ENCODE results near the gene XKR7.
"Not testable (repeated sequence)": the region's sequence is repeated elsewhere in the genome, so short reads cannot be mapped to it uniquely, and the experiment has no call there.

The XKR7 gene

DNA sequence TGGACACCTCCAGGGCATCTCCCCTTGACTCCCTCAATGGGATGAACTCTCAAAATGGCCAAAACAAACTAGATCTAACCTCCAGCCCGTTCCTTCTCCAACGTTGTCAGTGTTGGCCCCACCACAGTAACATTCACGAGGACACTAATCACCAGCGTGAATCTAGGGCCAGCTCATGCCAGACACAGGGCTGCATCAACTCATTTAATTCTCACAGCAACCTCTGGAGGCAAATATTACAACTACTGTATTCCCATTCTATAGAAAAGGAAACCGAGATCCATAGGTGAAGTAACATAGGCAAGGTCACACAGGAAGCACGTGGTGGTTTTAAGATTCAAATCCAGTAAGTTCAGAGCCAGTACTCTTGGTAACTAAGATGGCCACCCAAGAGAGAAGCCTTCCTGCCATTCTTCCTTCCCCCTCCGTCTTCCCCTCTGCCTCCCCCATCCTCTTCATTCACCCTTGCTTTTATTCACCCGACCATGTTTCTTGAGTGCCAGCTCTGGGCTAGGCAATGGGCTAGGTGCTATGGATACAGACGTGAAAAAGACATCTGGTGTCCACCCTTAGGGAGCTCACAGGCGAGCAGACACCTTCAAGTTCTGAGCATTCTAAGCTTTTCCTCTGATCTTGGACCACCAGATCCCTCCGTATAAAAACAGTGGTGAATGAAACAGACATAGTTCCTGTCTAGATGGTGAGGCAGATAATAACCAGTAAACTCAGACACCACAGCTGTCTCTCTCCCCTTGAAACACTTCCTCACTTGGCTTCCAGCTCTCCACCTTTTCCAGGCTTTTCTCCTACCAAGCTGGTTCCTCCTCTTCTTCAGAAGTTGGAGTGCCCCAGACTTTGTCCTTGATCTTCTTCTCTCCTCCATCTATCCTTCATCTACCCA, 51.9 kb downstream of the XKR7 start:
- H3K4me3 ChIP-seq (ENCODE audit: low read depth, low read length): peak overlapping the region; percentile 56
- H3K9me3 ChIP-seq (ENCODE audit: control insufficient read depth, insufficient read depth, low read length): no peaks in the 10 kb centered on the region
- H3K9ac ChIP-seq (ENCODE audit: low read depth, low read length): no peak overlapping the region
- no peaks in the 10 kb centered on the region for H3K36me3 ChIP-seq (ENCODE audit: control insufficient read depth, insufficient read depth, low read length)
- peaks cover 5% of the 10 kb centered on the region for H3K4me1 ChIP-seq (ENCODE audit: control insufficient read depth, insufficient read depth, low read length)
- H3K27me3 ChIP-seq (ENCODE audit: control insufficient read depth, insufficient read depth, low read length): peaks cover 6% of the 10 kb centered on the region

DNA sequence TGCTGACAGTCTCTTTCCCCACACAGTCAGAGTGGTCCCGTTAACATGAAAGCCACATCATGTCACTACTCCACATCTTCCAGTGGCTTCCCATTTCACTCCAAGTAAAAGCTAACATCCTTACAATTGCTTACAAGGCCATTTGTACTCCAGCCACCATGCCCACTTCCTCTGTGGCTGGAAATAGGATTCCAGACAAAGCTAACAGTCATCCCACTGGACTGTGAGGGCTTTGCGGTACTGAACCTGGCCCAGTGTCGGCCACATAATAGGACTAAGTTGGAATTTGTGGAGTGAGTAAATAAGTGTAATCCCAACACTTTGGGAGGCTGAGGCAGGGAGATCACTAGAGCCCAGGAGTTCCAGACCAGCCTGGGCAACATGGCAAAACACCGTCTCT, 53.1 kb downstream of the XKR7 start:
- Histone ChIP-seq H3K4me1 (ENCODE audit: control insufficient read depth, insufficient read depth, low read length) (peaks cover 5% of the 10 kb centered on the region), H3K9me3 (ENCODE audit: control insufficient read depth, insufficient read depth, low read length) (no peaks in the 10 kb centered on the region), H3K36me3 (ENCODE audit: control insufficient read depth, insufficient read depth, low read length) (no peaks in the 10 kb centered on the region), H3K27me3 (ENCODE audit: control insufficient read depth, insufficient read depth, low read length) (peaks cover 6% of the 10 kb centered on the region), H3K4me3 (ENCODE audit: low read depth, low read length) (no peak overlapping the region), H3K9ac (ENCODE audit: low read depth, low read length) (no peak overlapping the region)

DNA sequence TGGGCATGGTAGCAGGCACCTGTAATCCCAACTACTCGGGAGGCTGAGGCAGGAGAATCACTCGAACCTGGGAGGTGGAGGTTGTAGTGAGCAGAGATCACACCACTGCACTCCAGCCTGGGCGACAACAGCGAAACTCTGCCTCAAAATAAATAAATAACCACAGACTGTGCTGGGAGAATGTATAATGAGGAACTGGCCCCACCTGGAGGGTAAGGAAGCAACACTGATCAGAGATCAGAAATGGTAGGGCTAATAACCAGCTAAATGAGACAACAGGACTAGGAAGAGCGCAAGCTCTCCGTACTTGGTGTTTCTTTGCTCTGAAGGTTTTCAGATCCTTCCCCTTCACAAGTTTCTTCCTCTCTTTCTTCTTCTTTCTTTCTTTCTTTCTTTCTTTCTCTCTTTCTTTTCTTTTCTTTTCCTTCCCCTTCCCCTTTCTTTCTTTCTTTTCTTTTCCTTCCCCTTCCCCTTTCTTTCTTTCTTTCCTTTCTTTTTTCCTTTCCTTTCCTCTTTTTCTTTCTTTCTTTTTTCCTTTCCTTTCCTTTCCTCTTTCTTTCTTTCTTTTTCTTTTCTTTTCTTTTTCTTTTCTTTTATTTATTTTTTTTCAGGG, 56.8 kb downstream of the XKR7 start:
- Histone ChIP-seq H3K9me3 (ENCODE audit: control insufficient read depth, insufficient read depth, low read length) (no peaks in the 10 kb centered on the region), H3K36me3 (ENCODE audit: control insufficient read depth, insufficient read depth, low read length) (no peaks in the 10 kb centered on the region), H3K27me3 (ENCODE audit: control insufficient read depth, insufficient read depth, low read length) (peaks cover under 1% of the 10 kb centered on the region), H3K4me1 (ENCODE audit: control insufficient read depth, insufficient read depth, low read length) (peaks cover 2% of the 10 kb centered on the region), H3K9ac (ENCODE audit: low read depth, low read length) (no peak overlapping the region), H3K4me3 (ENCODE audit: low read depth, low read length) (no peak overlapping the region)

DNA sequence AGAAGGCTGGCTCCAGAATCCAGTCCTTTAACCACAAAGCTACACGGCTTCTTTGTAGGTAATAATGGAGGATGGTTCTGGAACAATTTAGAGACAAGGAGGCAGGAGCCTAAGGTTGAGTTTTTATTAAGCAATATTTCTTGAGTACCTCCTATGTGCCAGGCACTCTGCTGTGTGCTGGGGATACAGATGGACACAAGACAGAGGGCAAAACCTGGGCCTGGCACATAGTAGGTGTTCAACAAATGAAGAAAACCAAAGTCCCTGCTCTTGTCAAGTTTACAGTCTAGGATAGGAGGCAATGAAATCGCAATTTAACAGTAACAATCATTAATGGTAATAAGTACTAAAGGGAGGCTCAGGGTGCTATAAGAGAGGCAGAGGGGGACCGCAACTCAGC, 59.7 kb downstream of the XKR7 start:
- no peaks in the 10 kb centered on the region for H3K36me3 ChIP-seq (ENCODE audit: control insufficient read depth, insufficient read depth, low read length)
- peaks cover 7% of the 10 kb centered on the region for H3K27me3 ChIP-seq (ENCODE audit: control insufficient read depth, insufficient read depth, low read length)
- H3K9me3 ChIP-seq (ENCODE audit: control insufficient read depth, insufficient read depth, low read length): no peaks in the 10 kb centered on the region

DNA sequence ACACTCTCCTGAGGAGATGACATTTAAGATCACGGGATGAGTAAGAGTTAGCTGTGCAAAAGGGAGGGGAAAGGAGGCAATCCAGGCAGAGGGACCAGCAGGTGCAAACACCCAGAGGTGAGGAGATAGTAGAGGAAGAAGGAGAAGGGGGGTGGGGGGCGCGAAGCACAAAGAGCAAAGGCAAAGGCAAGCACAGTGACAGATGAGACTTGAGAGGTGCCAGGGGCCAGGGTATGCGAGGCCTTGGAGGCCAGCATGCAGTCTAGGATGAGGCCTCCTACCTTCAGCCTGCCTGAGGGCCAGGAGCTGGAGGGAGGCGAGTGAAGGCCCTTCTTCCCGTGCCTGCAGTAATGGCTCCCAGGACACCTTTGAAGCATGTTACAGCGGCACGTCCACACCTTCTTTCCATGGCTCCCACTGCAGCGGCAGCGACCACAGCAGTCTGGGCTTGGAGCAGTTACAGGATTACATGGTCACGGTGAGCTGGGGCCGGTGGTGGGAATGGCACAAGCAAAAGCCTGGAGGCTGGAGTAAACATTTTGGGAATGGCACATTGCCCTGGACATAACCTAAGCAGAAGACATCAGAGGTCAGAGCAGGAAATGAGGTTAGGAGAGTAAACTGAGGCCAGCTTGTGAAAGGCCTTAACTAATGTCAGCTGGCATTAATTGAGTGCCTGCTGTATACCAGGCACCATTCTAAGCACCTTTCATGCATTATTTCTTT, 60.9 kb downstream of the XKR7 start:
- Histone ChIP-seq H3K27me3 (ENCODE audit: control insufficient read depth, insufficient read depth, low read length) (peaks cover 7% of the 10 kb centered on the region), H3K9ac (ENCODE audit: low read depth, low read length) (no peak overlapping the region), H3K4me3 (ENCODE audit: low read depth, low read length) (no peak overlapping the region), H3K4me1 (ENCODE audit: control insufficient read depth, insufficient read depth, low read length) (no peaks in the 10 kb centered on the region), H3K9me3 (ENCODE audit: control insufficient read depth, insufficient read depth, low read length) (no peaks in the 10 kb centered on the region), H3K36me3 (ENCODE audit: control insufficient read depth, insufficient read depth, low read length) (no peaks in the 10 kb centered on the region)

More for the DNA sequence above, 59.7 kb downstream of the XKR7 start:
- no peak overlapping the region for H3K9ac ChIP-seq (ENCODE audit: low read depth, low read length)
- H3K4me3 ChIP-seq (ENCODE audit: low read depth, low read length): no peak overlapping the region
- H3K4me1 ChIP-seq (ENCODE audit: control insufficient read depth, insufficient read depth, low read length): peaks cover 2% of the 10 kb centered on the region

DNA sequence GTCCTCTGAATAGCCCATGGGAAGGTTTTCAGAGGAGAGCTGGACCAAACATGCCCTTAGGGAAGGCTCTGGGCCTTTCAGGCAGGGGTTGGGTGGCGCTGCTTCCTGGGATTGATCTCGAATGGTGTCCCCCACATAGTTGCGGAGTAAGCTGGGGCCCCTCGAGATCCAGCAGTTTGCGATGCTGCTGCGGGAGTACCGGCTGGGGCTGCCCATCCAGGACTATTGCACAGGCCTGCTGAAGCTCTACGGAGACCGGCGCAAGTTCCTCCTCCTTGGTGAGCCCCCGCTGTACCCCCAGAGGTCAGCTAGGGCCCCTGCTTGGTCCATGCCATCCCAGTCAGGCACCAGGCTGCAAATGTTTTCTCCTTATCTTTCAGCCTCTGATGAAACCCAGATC, 61.6 kb downstream of the XKR7 start:
- no peak overlapping the region for H3K9ac ChIP-seq (ENCODE audit: low read depth, low read length)
- H3K9me3 ChIP-seq (ENCODE audit: control insufficient read depth, insufficient read depth, low read length): no peaks in the 10 kb centered on the region
- H3K36me3 ChIP-seq (ENCODE audit: control insufficient read depth, insufficient read depth, low read length): no peaks in the 10 kb centered on the region
- peaks cover 7% of the 10 kb centered on the region for H3K27me3 ChIP-seq (ENCODE audit: control insufficient read depth, insufficient read depth, low read length)
- no peaks in the 10 kb centered on the region for H3K4me1 ChIP-seq (ENCODE audit: control insufficient read depth, insufficient read depth, low read length)
- no peak overlapping the region for H3K4me3 ChIP-seq (ENCODE audit: low read depth, low read length)

DNA sequence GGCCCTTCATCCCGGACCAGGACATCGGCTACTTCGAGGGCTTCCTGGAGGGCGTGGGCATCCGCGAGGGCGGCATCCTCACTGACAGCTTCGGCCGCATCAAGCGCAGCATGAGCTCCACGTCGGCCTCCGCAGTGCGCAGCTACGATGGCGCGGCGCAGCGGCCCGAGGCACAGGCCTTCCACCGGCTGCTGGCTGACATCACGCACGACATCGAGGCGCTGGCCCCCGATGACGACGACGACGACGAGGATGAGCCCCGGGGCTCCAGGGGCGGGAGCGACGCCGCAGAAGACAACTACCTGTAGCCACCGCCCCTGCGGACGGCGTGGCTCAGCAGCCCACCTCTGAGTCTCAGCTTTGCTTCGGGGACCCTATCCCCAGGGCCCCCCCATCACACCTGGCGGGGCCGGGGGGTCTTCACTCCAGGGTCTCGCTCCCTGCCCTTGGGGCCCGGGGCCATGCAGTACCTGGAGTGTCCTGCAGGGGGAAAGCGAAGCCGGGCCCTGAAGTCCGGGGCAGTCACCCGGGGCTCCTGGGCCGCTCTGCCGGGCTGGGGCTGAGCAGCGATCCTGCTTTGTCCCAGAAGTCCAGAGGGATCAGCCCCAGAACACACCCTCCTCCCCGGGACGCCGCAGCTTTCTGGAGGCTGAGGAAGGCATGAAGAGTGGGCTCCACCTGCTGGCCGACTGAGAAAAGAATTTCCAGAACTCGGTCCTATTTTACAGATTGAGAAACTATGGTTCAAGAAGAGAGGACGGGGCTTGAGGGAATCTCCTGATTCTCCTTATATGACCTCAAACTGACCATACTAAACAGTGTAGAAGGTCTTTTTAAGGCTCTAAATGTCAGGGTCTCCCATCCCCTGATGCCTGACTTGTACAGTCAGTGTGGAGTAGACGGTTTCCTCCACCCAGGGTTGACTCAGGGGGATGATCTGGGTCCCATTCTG, 63.3 kb downstream of the XKR7 start:
- peaks cover 7% of the 10 kb centered on the region for H3K27me3 ChIP-seq (ENCODE audit: control insufficient read depth, insufficient read depth, low read length)
- no peak overlapping the region for H3K9ac ChIP-seq (ENCODE audit: low read depth, low read length)

DNA sequence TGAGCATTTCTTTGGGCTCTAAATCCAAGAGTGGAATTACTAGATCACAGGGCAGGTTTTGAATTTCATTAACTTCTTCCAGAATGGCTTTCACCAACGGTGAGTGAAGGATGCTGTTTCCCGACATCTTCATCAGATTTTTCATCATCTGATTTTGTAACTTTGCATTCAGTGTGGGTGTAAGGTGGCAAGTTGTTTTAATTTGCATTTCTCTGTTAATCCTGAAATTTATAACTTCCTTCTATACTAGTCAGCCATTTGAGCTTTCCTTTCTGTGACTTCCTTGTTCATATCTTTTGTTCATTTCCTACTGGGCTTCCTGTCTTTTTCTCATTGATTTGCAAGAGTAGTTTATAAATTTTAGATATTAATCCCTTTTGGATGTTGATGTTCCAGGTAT, 65.4 kb downstream of the XKR7 start:
- no peak overlapping the region for H3K4me3 ChIP-seq (ENCODE audit: low read depth, low read length)
- H3K36me3 ChIP-seq (ENCODE audit: control insufficient read depth, insufficient read depth, low read length): no peaks in the 10 kb centered on the region
- peaks cover 7% of the 10 kb centered on the region for H3K27me3 ChIP-seq (ENCODE audit: control insufficient read depth, insufficient read depth, low read length)
- no peaks in the 10 kb centered on the region for H3K9me3 ChIP-seq (ENCODE audit: control insufficient read depth, insufficient read depth, low read length)
- no peaks in the 10 kb centered on the region for H3K4me1 ChIP-seq (ENCODE audit: control insufficient read depth, insufficient read depth, low read length)
- H3K9ac ChIP-seq (ENCODE audit: low read depth, low read length): no peak overlapping the region

More for the DNA sequence above, 63.3 kb downstream of the XKR7 start:
- Histone ChIP-seq H3K4me1 (ENCODE audit: control insufficient read depth, insufficient read depth, low read length) (no peaks in the 10 kb centered on the region), H3K36me3 (ENCODE audit: control insufficient read depth, insufficient read depth, low read length) (no peaks in the 10 kb centered on the region), H3K4me3 (ENCODE audit: low read depth, low read length) (peak overlapping the region; percentile 41), H3K9me3 (ENCODE audit: control insufficient read depth, insufficient read depth, low read length) (no peaks in the 10 kb centered on the region)

DNA sequence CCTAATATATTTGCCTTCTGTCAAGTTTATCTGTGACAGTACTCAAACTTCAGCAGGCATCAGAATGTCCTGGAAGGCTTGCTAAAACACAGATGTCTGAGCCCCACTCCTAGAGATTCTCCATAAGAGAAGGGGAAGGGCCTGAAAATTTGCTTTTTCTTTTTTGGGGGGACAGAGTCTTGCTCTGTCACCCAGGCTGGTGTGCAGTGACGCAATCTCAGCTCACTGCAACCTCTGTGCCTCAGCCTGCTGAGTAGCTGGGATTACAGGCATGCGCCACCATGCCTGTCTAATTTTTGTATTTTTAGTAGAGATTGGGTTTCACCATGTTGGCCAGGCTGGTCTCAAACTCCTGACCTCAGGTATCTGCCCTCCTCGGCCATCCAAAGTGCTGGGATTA, 65.8 kb downstream of the XKR7 start:
- H3K36me3 ChIP-seq (ENCODE audit: control insufficient read depth, insufficient read depth, low read length); H3K9me3 ChIP-seq (ENCODE audit: control insufficient read depth, insufficient read depth, low read length); H3K27me3 ChIP-seq (ENCODE audit: control insufficient read depth, insufficient read depth, low read length); H3K4me1 ChIP-seq (ENCODE audit: control insufficient read depth, insufficient read depth, low read length); H3K4me3 ChIP-seq (ENCODE audit: low read depth, low read length); H3K9ac ChIP-seq (ENCODE audit: low read depth, low read length): not testable (repeated sequence)

DNA sequence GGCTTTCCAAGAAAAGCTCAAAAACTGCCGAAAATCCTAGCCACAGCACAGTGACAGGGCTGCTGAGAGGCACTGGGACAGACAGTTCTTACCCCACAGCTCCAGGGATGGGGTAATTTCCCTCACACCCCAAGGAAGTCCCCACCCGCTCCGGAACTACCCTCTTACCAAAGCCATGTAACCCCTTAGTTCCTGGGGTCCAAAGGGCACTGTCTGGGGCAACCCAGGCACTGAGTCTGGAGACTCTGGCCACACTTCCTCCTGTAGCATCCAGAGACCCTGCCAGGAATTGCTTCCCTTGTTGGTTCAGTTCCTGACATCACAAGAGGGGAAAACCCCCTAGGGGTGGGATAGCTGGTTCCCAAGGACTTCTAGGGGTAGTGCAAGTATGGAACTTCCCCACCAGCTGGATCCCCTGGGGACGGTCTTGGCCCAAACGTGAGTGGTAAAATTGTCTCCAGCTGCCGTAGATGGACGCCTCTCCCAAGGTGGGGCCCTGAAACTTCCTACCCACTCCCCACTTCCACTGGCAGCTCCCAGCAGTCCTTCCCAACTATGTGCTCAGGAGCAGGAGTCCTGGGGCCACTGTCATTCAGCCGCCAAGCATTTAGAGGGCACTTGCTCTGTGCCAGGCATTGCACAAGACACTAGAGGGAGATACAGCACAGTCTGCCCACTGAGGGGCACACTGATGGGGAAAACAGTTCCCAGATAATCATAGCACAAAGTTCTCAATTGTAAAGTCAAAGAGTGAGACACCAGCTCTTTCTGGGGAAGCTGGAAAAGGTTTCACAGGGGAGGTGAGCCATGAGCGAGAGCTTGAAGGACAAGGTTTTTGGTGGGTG, 66.9 kb downstream of the XKR7 start:
- Histone ChIP-seq H3K27me3 (ENCODE audit: control insufficient read depth, insufficient read depth, low read length) (peaks cover 6% of the 10 kb centered on the region), H3K9ac (ENCODE audit: low read depth, low read length) (no peak overlapping the region), H3K36me3 (ENCODE audit: control insufficient read depth, insufficient read depth, low read length) (no peaks in the 10 kb centered on the region), H3K4me1 (ENCODE audit: control insufficient read depth, insufficient read depth, low read length) (peaks cover under 1% of the 10 kb centered on the region), H3K4me3 (ENCODE audit: low read depth, low read length) (no peak overlapping the region), H3K9me3 (ENCODE audit: control insufficient read depth, insufficient read depth, low read length) (no peaks in the 10 kb centered on the region)
